ENCODE measurements around the gene LGALS7B.

GRCh38 chr19:38793177-38793576 is 4.2 kb downstream of the LGALS7B start:
- TF ChIP-seq CTCF (IDR thresholded peaks at IDR 0.05) (no peak), POLR2A (IDR thresholded peaks at IDR 0.05) (no peak), POLR2AphosphoS5 (IDR thresholded peaks at IDR 0.05) (no peak)
